Mammary epithelial cell (primary cell): ENCODE data around the gene ARNT2.

Experiments
- EZH2 ChIP-seq: IDR thresholded peaks from 2 replicates; pipeline ENCODE4 v1.6.1; 2012; ENCODE audit warnings: low read length, inconsistent platforms, borderline replicate concordance
- TF ChIP-seq, protein P1 (sequence below), 2 donors: IDR thresholded peaks in 1 of 2; conservative IDR thresholded peaks in 1 of 2; 2 replicates each; pipeline ENCODE4 v1.5.1; 2011 to 2012; ENCODE audit warnings: inconsistent platforms in 2 of 2, low read length in 2 of 2, mild to moderate bottlenecking in 2 of 2, control low read depth in 1 of 2, low read depth in 1 of 2; ENCODE audit not compliant: insufficient read depth in 1 of 2; ENCODE audit errors: extremely low read depth in 1 of 2

DNA sequence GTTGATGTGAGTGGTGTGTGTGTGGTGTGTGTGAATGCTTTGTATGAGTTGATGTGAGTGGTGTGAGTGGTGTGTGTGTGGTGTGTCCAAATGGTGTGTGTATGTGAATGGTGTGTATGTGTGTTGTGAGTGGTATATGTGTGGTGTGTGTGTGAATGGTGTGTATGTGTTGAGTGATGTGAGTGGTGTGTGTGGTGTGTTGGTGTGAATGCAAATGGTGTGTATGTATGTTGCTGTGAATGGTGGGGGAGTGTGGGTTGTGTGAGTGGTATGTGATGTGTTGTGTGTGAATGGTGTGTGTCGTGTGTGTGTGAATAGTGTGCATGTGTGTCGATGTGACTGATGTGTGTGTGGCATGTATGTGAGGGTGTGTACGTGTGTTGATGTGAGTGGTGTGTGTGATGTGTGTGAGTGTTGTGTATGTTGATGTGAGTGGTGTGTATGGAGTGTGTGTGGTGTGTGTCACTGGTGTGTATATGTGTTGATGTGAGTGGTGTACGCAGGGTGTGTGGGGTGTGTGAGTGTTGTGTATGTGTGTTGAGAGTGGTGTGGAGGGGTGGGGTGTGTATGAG, 40.6 kb downstream of the ARNT2 start:
- TF ChIP-seq, protein P1, sequence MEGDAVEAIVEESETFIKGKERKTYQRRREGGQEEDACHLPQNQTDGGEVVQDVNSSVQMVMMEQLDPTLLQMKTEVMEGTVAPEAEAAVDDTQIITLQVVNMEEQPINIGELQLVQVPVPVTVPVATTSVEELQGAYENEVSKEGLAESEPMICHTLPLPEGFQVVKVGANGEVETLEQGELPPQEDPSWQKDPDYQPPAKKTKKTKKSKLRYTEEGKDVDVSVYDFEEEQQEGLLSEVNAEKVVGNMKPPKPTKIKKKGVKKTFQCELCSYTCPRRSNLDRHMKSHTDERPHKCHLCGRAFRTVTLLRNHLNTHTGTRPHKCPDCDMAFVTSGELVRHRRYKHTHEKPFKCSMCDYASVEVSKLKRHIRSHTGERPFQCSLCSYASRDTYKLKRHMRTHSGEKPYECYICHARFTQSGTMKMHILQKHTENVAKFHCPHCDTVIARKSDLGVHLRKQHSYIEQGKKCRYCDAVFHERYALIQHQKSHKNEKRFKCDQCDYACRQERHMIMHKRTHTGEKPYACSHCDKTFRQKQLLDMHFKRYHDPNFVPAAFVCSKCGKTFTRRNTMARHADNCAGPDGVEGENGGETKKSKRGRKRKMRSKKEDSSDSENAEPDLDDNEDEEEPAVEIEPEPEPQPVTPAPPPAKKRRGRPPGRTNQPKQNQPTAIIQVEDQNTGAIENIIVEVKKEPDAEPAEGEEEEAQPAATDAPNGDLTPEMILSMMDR (conservative IDR thresholded peaks at IDR 0.05 in 1 of 2, IDR thresholded peaks at IDR 0.05 in 1 of 2; ENCODE audit: extremely low read depth in 1 of 2, insufficient read depth in 1 of 2, low read depth in 1 of 2, low read length in 2 of 2) = no peak
- TF ChIP-seq EZH2 = no peak
